Measurements from ENCODE around the gene LCORL.
A peak's percentile ranks its signal among the peaks of the same experiment; 100 is the strongest.
"Not testable (repeated sequence)": the region's sequence is repeated elsewhere in the genome, so short reads cannot be mapped to it uniquely, and the experiment has no call there.

LCORL gene

GRCh38 chr4:17854036-17854435 lies 167.5 kb downstream of the LCORL start:
- DNase-seq (ENCODE audit: low read depth in 2 of 2): no peak

- no peak for DNase-seq (ENCODE audit: low read depth in 2 of 2)
Observed at GRCh38 chr4:17851959-17852358, 169.6 kb downstream of the LCORL start.

GRCh38 chr4:17850295-17850694 lies 171.3 kb downstream of the LCORL start:
- DNase-seq (ENCODE audit: low read depth in 2 of 2): not testable (repeated sequence)

- no peak for DNase-seq (ENCODE audit: low read depth in 2 of 2)
Observed at GRCh38 chr4:17846266-17846665, 175.3 kb downstream of the LCORL start.

- no peak for DNase-seq (ENCODE audit: low read depth in 2 of 2)
Observed at GRCh38 chr4:17823871-17824669, 197.5 kb downstream of the LCORL start.

DNA sequence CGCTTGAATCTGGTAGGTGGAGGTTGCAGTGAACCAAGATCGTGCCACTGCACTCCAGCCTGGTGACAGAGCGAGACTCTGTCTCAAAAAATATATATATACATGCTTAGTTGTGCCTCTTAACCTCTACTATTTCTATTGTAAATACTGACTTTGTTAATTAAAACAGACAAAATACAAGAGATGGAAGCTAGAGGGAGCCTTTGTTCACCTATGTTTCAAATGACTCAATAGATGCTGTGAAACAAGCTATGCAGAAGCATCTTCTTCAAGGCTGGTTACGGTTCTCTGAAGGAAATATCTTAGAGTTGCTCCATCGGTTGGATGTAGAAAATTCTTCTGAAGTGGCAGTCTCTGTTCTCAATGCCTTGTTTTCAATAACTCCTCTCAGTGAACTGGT lies 204.5 kb downstream of the LCORL start:
- no peak for DNase-seq (ENCODE audit: low read depth in 2 of 2)

- no peak for DNase-seq (ENCODE audit: low read depth in 2 of 2)
Observed at GRCh38 chr4:17816142-17816541, 205.4 kb downstream of the LCORL start.

DNA sequence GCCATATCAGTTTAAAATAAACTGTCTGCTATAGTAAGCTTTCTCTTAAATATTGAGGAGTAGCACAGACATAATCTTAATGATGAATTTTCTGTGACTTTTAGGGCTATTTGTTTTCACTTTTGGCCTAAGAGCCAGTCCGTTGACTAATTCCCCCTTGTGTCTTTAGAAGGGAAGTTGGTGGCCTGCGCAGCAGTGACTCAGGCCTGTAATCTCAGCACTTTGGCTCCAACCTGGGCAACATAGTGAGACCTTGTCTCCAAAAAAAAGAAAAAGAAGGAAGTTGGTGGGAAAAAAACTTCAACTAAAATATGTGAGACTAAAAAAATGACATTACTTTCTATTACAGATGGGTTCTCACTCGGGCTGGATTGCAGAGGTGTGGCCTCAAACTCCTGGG lies 207.4 kb downstream of the LCORL start:
- DNase-seq (ENCODE audit: low read depth in 2 of 2): no peak

DNA sequence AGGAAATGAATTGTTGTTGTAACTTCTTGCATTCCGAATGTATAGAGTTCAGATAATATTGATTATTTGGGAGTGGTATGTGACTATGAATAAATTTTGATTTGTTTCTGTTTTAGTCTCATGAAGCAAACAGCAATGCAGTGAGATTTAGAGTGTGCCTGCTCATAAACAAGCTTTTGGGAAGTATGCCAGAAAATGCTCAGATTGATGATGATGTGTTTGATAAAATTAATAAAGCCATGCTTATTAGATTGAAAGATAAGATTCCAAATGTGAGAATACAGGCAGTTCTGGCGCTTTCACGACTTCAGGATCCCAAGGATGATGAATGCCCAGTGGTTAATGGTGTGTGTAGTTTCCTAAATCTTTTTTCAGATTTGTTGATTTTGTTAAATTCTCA lies 208.8 kb downstream of the LCORL start:
- DNase-seq (ENCODE audit: low read depth in 2 of 2): no peak

DNA sequence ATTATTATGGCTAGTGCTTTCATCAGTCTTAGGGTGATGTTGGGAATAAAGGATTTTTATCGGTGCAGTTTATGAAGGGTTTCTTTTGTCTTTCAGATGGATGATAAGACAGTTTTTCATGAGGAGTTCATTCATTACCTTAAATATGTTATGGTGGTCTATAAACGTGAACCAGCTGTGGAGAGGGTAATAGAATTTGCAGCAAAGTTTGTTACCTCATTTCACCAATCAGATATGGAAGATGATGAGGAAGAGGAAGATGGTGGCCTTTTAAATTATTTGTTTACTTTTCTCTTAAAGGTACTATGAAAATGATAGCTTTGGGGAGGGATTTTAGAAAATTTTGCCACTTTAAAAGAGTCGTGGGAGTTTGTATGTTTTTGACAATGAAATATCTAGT lies 209.4 kb downstream of the LCORL start:
- no peak for DNase-seq (ENCODE audit: low read depth in 2 of 2)

- no peak for DNase-seq (ENCODE audit: low read depth in 2 of 2)
Observed at GRCh38 chr4:17811078-17811603, 210.4 kb downstream of the LCORL start.

- peak; percentile 99 for DNase-seq (ENCODE audit: low read depth in 2 of 2)
Observed at GRCh38 chr4:17810260-17811077, 211.1 kb downstream of the LCORL start, which contains the start of the genes DCAF16 and NCAPG. TSS of gene DCAF16 (minus strand) at chr4:17810757. CDS start at chr4:17804141, 6,616 bp downstream. TSS of gene NCAPG (plus strand) at chr4:17810979. CDS start at chr4:17811078, 99 bp downstream.

DNA sequence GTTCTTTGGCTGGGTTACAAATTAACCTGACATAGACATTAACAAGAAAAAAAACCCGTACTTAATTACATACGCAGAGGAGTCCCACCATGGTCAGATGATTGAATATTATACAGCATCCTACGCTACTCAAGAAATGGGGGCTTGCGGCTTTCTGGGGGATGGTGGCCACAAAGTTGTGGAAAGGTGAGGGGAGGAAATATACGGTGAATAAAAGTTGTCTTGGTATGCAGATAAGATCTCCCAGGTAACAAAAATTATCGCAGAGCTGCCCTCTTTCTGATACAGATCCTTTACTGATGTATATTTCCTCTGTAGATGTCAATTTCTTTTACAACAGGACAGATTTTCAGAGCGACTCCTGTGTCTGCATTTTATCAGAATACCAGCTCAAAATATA lies 211.9 kb downstream of the LCORL start:
- no peak for DNase-seq (ENCODE audit: low read depth in 2 of 2)

GRCh38 chr4:17807446-17807845 lies 214.1 kb downstream of the LCORL start:
- no peak for DNase-seq (ENCODE audit: low read depth in 2 of 2)

GRCh38 chr4:17805580-17806155 lies 215.9 kb downstream of the LCORL start:
- DNase-seq (ENCODE audit: low read depth in 2 of 2): no peak

DNA sequence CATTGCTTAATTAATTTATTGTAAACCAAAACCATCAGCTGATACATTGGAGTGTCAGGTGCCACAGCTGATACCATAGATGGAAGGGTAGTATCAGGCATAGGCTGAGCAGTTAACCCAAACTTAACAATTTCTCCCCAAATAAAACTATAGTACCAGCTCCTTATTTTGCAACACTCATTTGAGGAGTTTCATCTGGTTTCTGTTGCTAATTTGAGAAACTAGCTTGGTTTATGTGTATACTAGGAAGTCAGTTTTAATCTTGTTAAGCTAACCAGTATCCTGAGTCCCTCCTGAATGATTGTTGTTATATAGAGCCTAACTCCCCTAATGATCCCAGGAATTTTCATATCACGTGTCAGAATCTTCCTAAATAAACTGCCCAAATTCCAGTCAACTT lies 223.7 kb downstream of the LCORL start:
- no peak for DNase-seq (ENCODE audit: low read depth in 2 of 2)

- DNase-seq (ENCODE audit: low read depth in 2 of 2): no peak
Observed at GRCh38 chr4:17794730-17795129, 226.8 kb downstream of the LCORL start.

All from stimulated activated CD8-positive, alpha-beta memory T cell treated with anti-CD3 and anti-CD28 coated beads, Interleukin-7, amount 100 ng/mL, for 4 hours (primary cell).